Measurements from ENCODE around the gene PAQR7.

The PAQR7 gene

DNA sequence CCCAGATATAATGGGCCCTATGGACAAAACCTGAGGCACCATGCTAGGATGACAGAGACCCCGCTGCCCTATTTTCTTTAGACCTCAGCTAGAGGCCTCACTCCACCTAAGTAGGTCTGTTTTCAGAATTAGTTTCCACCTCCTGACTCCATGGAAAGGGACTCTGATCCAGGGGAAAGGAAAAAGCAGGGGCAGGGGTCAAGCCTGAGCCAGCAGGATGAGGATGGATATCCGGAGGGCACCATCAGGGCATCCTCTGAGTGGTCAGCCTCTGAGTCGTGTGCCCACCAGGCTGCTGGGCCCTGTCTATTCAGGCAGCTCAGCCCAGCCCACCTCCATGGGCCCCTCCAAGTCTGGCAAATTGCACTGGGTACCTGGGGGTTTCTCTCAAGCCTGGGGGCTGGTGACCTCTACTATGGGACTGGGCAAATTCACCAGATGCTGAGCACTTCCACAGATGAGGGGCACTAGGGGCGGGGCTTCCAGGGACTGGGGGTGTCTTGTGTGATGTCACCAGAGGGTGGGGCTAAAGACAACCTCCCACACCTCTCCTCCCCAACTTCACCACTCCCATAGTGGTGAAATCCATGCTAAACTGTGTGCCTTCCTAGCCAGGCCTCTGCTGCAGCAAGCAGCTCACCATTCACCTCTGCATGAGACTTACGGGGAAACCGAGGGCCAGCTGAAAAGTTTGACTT lies 5.5 kb downstream of the PAQR7 start:
- no peak for DNase-seq (ENCODE audit: low read depth)
- TF ChIP-seq, protein P1, sequence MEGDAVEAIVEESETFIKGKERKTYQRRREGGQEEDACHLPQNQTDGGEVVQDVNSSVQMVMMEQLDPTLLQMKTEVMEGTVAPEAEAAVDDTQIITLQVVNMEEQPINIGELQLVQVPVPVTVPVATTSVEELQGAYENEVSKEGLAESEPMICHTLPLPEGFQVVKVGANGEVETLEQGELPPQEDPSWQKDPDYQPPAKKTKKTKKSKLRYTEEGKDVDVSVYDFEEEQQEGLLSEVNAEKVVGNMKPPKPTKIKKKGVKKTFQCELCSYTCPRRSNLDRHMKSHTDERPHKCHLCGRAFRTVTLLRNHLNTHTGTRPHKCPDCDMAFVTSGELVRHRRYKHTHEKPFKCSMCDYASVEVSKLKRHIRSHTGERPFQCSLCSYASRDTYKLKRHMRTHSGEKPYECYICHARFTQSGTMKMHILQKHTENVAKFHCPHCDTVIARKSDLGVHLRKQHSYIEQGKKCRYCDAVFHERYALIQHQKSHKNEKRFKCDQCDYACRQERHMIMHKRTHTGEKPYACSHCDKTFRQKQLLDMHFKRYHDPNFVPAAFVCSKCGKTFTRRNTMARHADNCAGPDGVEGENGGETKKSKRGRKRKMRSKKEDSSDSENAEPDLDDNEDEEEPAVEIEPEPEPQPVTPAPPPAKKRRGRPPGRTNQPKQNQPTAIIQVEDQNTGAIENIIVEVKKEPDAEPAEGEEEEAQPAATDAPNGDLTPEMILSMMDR (conservative IDR thresholded peaks at IDR 0.05; ENCODE audit: low read depth, low read length): no peak
- H3K4me3 ChIP-seq (ENCODE audit: low read length): no peak overlapping the region

DNA sequence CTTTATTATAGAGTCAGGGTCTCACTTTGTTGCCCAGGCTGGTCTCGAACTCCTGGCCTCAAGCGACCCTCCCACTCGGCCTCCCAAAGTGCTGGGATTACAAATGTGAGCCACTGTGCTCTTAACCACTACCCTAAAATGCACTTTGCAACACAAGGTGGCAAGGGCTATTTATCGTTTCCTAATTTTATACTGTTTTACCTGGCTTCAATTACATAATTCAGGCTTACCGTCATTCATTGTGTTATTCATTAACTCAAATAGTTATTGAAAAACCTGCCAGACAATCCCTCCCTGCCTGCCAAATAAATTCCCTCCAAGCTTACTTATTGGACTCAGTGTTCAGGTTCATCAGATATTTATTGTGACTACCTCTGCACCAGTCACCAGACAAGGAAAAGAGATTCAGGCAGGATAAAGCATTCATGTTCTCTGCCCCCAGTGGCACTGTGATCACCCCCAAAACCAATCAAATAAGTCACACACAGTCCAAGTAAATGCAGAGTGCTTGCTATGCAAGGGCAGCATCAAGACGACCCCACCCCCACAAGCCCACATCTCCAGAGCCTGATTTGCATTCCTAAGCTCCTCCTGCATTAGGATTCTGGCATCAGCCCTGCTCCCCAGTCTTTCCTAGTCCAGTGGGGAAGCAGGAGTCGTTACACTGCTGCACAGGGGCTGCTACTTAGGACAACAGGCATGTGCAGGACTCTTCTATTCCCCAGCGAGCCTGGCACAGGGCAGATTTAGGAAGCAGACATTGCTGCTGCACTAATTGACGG lies 8.1 kb downstream of the PAQR7 start:
- TF ChIP-seq, protein P1 (conservative IDR thresholded peaks at IDR 0.05; ENCODE audit: low read depth, low read length): no peak
- no peak for DNase-seq (ENCODE audit: low read depth)
- no peak overlapping the region for H3K4me3 ChIP-seq (ENCODE audit: low read length)

DNA sequence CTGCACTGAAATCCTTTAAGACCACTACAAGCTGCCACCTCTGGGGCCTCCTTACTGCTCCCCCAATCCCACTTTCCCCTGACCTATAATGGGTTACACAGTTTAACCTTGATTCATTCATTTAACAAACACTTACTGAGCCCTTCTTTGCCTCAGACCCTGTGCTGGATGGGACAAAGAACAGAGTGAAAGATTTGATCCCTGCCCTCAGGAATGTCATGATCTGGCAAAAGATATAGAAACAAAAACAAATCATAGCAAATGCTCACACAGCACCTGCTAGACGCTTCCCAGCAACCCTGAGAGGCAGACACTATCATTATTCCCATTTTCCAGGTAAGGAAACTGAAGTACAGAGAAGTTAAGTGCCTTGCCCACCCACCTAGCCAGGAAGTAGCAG lies 9.2 kb downstream of the PAQR7 start:
- TF ChIP-seq, protein P1 (conservative IDR thresholded peaks at IDR 0.05; ENCODE audit: low read depth, low read length): no peak
- no peak for DNase-seq (ENCODE audit: low read depth)
- H3K4me3 ChIP-seq (ENCODE audit: low read length): no peak overlapping the region

DNA sequence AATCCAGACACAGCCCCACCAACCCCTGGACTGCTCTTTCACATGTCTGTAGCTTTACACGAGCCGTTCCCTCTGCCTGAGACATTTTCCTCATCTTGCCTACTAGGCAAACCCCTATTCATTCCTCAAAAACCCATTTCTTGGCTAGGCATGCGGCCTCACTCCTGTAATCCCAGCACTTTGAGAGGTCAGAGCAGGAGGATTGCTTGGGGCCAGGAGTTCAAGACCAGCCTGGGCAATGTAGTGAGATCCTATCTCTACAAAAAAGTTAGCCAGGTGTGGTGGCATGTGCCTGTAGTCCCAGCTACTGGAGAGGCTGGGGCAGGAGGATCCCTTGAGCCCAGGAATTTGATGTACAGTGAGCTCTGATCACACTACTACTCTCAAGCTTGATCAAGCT lies 11.1 kb downstream of the PAQR7 start:
- no peak overlapping the region for H3K4me3 ChIP-seq (ENCODE audit: low read length)
- TF ChIP-seq, protein P1 (conservative IDR thresholded peaks at IDR 0.05; ENCODE audit: low read depth, low read length): no peak

DNA sequence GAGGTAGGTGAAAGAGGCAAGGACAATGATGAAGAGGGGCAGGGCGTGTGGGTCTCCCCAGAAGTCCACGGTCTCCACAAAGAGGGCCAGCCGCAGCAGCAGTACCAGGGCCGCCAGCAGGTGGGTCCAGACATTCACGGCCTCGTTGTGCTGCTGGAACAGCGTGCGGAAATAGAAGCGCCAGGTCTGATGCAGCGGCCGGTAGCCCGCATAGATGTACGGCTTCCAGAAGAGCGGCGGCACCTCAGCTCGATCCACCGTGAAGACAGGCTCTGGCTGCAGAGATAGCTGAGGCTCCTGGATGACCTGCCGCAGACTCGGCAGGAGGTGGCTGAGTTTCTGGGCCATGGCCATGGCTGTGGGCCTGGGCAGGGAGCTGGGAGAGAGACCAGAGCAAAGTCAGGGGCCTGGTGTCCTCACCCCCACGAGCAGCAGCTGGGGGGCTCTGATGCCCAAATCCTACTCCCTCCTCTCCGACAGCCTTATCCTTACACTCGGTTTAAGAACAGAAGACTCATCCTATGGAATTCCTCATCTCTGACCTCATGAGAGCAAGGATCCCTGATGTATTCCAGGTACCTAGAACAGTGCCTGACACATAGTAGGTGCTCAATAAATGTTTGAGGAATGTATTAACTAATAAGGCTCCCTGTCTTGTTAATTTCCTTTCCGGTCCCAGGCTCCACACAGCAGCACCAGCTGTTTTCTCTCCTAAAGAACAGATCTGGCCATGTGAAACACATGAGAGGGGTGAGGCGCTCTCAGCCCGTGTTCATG lies 11.8 kb downstream of the PAQR7 start:
- H3K4me3 ChIP-seq (ENCODE audit: low read length): no peak overlapping the region
- TF ChIP-seq, protein P1 (conservative IDR thresholded peaks at IDR 0.05; ENCODE audit: low read depth, low read length): no peak
- no peak for DNase-seq (ENCODE audit: low read depth)

More for the DNA sequence above, 11.1 kb downstream of the PAQR7 start:
- DNase-seq (ENCODE audit: low read depth): no peak

DNA sequence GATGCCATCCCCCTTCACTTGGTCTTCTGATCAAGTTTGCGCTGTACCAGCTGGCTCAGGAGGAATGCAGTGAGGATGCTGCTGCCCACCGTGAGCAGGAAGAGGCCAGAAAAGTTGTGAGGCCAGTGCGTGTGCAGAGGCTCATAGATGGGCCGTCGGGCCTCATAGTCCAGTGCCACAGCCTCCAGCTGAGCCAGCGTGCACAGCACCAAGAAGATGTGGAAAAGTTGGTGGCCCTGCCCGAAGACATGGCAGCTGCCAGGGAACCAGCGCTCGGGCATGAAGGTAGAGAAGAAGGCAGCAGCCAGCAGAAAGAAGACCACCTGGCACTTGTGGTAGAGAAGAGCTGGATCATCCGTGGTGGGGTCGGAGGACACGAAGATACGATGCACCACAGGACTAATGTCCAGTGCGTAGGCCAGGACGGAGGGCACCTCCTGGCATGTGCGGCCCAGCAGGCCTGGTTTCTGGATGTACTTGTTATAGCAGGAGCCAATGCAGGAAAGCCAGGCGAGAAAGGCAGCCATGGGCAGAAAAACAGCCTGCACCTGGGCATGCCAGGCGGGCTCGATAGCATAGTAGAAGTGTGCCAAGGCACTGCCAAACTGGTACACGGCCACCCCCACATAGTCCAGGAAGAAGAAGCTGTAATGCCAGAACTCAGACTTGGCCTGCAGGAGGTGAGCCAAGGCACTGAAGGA lies 12.6 kb downstream of the PAQR7 start:
- no peak overlapping the region for H3K4me3 ChIP-seq (ENCODE audit: low read length)
- TF ChIP-seq, protein P1 (conservative IDR thresholded peaks at IDR 0.05; ENCODE audit: low read depth, low read length): no peak
- no peak for DNase-seq (ENCODE audit: low read depth)
